NCI-H1436 (cell line): ENCODE measurements around the gene UBE2E3.
A peak's percentile ranks its signal among the peaks of the same experiment; 100 is the strongest.
"Not testable (repeated sequence)": the region's sequence is repeated elsewhere in the genome, so short reads cannot be mapped to it uniquely, and the experiment has no call there.

Experiments
- DNase-seq: peaks from one replicate; lab custom pipeline; 2025; lab: John Stamatoyannopoulos, UW

UBE2E3 gene

DNA sequence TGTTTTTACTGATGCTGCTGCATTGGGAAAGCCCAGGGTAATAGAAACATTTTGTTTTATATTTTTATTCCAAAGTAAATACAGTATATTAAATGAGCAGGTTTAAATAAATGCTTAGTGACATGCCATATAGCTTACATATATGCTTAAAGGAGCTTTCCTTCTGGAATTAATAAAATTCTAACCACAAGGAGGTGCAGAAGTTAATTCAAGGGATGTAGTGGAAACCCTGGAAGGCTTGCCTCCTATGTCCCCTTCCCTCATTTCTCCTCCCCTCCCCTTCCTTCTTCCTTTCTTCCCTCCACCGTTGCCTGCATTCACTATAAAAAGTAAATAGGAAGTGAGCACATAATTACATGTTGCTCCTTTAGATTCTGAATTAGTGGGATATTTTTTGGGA is 96.3 kb downstream of the UBE2E3 start:
- no peak for DNase-seq

DNA sequence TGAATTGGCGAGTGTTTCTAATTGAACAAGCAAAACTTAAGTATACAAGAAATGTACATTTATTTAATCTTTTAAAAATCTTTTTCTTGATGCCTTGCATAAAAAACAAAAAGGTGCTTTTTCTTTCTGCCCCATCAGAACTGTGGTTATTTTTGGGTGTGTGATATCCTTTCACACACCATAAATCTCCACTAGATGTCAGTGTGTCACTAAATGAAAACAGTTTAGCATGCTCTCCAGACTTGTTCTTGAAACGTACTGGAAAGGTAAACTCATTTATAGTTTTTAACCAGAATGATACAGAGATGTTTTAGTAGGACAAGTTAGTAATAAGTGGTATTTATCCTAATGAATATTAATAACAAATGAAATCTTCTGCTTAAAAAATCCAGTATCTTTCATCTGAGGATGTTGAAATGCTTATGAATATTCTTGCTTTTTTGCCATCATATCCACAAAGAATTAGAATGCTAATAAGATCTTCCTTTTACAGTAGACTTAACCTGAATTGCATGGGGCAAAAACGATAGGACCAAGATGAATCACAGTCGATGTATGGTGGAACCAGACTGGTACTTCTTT is 96.8 kb downstream of the UBE2E3 start:
- peak; percentile 55 for DNase-seq

DNA sequence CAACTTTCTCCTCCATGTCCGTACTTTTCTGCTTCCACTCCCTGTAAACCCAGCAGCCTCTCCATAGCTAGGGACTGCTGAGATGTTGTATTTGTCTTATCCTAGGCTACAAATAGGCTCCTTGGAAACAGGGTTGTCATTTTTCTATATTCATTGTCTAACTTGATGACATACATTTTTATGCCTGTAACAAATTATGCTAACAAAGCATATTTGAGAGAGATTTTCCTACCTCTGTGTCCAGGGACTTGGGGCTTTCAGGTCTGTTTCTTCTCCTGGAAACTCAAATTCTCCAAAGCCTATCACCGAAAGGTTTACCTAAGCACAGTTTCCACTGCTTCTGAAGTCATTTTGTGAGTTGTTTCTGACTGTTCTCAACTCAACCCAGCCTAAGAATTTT is 102.7 kb downstream of the UBE2E3 start:
- DNase-seq, result no peak

DNA sequence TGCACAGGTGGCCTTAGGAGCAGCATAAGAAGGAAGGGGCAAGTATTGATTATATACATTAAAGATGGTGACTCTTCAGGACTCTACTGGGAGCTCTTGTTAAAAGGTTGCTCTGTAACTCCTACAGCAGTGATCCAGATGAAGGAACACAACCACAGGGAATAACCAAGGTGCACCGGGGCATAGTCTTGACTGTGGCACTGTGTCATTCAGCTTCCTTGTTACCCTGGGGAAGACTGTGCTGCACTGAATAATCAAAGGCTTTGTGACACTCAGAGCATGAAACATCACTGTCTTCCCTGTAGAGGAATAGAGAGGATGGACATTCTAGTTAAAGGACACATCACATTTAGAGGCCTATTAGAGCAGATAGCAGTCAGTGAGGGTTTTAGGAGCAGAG is 105.3 kb downstream of the UBE2E3 start:
- DNase-seq, result no peak

DNA sequence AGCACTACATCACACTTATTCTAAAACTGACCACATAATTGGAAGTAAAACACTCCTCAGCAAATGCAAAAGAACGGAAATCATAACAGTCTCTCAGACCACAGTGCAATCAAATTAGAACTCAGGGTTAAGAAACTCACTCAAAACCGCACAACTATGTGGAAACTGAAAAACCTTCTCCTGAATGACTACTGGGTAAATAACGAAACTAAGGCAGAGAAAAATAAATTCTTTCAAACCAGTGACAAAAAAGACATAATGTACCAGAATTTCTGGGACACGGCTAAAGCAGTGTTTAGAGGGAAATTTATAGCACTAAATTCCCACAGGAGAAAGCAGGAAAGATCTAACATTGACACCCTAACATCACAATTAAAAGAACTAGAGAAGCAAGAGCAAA is 111.5 kb downstream of the UBE2E3 start:
- DNase-seq, result not testable (repeated sequence)

DNA sequence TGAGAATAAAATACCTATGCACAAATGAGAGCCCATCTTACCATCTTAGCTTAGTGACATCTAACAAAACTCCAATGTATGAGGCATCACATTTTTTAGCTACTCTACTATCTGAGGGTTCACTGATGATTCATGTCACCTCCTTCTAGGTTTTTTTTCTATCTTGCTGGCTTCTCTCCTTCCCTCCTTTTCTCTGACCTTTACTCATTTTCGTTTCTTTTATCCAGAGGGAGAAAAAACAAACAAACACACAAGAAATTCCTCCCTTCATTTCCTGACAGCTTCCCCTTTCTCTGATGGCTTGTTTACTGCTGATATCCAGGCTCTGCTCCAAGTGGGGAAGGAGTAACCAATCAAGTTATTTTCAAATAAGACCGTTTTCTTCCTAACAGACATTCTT is 115.1 kb downstream of the UBE2E3 start:
- DNase-seq, result no peak

DNA sequence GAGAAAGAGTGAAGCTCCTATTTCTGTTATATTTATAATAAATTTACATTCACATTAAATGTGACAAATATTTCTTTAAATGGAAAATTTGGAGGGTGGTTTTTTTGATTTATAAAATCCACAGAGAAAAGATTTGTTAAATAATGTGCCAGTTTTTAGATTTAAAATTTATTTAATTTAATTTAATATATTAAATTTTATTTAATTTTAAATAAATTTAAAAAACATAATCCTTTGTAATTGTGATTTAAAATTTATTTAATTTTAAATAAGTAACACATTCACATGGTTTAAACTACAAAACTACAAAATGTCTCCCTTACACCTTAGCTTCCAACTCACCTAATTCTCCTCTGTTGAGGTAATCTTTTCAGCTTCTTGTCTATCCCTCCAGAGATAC is 123.3 kb downstream of the UBE2E3 start:
- no peak for DNase-seq

DNA sequence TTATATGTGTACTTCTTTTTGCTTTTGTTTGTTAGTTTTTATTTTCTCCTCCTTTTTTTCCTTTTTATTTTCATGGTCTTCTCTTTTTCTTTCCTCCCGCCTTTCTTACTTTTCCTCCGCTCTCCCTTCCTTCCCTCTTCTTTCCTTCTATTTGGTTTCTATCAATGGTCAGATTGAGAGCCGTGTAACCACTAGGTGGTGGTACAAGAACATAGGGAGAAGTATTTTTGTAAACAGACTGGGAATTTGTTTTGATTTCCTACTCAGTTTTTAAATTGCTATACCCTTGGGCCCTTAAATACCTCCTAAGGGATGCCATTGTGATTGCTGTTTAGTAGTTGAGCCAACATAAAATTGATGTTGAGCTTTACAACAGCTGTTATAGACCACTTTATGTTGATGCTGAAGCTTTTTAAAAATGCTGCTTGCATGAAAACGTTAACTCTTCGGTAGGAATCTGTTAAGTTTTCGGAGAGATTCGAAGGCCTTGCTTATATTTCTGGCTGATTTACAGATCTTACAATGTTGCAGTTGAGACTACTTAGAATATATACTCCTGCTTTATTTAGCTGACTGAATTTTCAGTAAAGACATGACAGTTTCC is 124.2 kb downstream of the UBE2E3 start:
- peak; percentile 87 for DNase-seq

DNA sequence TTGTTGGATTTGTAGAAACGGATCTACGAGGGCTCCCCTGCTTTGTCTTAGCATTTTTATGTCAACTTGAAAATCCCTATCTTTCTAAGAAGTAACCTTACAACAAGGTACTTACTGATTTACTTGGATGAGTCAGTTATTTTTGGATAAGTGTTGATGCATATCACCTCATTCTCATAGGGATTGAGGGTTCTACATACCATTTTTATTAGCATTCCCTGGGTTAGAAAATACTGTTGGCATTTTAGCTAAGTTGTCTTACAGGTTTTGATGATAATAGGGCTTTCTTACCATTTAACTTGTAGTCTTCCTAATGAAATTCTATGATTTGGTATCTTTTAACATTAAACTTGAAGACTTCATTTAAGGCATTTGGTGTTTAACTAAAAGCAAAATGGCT is 125.2 kb downstream of the UBE2E3 start:
- DNase-seq, result no peak

DNA sequence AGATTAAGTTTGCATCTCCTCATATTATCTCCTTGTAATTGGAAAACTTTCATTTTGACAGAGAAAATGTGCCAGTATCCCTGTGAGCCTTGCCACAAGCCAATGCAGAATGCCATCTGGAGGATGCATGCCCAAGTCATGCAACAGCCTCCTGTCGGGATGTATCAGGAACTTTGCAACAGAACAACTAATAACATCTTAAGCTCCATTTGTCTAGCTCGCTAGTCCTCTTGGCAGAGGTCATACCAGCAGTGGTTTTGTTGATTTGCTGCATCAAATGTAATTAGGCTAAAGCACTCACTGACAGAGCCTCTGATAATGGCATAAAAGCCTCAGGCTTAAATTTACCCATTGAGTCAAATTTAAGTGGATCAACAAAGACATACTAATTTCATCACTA is 125.8 kb downstream of the UBE2E3 start:
- peak; percentile 28 for DNase-seq

DNA sequence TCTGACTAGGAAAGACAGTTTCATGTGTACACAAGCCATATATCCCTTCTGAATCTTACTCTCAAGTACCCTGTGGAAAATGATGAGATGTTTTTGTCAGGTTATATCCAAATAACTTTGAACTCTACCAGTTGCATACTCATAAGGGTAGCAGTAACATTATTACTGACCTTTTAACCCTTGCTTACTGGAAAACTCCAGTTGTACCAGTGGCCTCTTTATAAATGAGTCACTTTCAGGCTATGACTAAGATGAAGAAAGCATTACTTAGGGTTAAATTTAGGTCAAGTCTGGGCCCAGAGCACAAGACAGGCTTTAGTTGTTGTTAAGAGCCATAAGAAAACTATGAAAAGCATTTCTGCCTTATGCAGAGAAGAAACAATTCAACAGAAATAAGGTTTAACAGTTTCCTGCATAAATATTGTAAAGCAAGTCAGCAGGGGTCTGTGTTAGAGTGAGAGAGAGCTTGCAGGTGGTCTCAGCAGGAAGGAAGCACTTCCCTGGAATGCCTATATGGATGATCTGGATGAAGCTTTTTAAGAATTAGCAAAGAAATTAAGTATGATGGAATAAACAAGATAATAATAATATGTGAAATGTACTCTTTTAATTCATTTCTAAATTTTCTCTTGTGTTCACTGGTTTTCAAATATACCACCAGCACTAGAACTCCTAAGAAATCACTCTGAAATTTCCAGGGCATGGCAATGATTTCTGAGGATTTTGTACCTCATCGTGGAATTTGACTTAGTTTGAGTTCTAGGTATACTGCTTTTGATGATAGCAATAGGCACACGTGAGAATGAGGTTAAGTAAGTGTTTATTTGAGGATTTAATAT is 126.6 kb downstream of the UBE2E3 start:
- DNase-seq, result no peak

DNA sequence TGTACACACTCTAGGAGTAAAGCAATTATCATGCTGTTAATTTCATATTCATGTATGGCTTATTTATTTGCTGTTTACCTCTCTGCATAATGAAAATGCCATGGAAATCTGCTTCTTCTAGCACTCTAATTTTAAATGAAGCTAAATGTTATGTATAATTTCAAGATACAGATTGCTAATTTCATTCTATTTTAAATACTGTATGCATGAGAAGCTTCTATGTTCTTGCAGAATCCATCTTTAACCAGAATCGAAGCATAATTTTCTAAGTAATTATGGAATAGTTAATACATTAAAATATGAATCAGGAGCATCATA is 127.2 kb downstream of the UBE2E3 start:
- DNase-seq, result no peak

DNA sequence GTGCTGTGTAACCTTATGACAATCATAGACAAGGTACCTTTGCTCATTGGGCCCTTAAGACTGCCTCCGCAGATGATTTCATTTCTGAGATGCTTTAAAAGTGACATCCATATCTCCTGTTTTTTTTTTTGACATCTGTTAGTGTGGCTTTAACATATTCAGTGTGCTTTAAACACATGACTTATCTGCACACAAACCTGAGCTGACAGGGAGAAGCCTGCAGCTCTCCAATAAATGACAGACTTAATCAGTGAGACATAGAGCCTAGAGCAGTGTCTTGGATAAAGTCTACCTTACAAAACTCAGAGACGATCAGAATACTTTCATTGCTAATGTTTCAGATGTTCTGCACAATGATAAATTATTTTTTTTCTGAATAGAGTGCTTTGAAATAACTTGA is 130.7 kb downstream of the UBE2E3 start:
- DNase-seq, result no peak

DNA sequence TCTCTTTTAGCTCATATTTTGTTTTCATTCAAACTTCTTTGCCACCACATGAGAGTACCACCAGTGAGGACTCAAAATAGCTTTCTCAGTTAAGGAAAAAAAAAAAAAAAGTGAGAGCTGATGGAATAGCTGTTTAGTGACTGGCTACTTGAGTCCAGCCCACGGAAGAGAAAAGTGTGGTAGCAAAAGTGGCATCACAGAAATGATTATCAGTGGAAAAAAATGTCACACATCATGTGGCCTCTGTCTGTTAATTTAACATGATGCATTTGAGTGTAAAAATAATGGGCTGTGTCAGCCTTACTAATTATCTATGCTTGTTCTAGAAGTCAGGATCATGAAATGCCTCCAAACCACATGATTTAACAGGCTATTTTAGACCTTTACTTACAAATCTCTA is 132.5 kb downstream of the UBE2E3 start:
- no peak for DNase-seq
